ENCODE measurements around the gene STYX.

DNA sequence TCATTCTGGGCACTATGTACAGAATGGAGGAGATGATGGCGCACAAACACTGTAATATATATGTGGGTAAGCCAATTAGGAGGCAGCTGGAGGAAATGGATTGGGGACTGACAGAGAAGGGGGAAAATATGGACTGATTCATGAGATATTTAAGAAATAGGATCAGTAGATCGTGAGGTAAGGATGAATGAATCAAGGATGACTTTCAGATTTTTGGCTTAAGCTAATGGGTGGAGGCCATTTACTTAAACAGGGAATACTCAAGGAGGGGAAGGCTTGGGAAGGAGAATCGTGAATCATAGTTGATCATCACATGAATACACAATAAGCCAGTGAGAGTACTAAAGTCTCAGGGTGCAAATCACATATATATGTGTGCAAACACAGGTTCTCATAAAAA, 72.6 kb downstream of the STYX start:
- no peak for TF ChIP-seq CTCF (IDR thresholded peaks at IDR 0.05; ENCODE audit: borderline replicate concordance, extremely low read depth, low read length, poor library complexity, severe bottlenecking)
- TF ChIP-seq EZH2 (IDR thresholded peaks at IDR 0.05; ENCODE audit: borderline replicate concordance, low read depth, low read length, severe bottlenecking): no peak
